Mucosa of descending colon (tissue), 3 donors: Measurements from ENCODE around the gene PDE6D. TPM values are rescaled to one million over a fixed set of nuclear protein-coding genes. Genes with fewer than 3 reads are reported as not detected.

Source experiments
- ATAC-seq: fragments of 200-7000 bp; cut with Tn5 transposase; one replicate; pipeline ENCODE4 v1.9.1; 2020; ENCODE audit warnings: mild to moderate bottlenecking, moderate library complexity
- DNase-seq, 3 donors: peaks; one replicate each; pipeline ENCODE4 v3.0.0-alpha.2; 2020
- H3K36me3 ChIP-seq: fragments of 200-600 bp; one replicate; pipeline ENCODE4 v1.8.0; 2021; ENCODE audit warnings: low read depth, mild to moderate bottlenecking
- H3K4me1 ChIP-seq: fragments of 200-600 bp; one replicate; pipeline ENCODE4 v1.8.0; 2021; ENCODE audit warnings: low read depth, mild to moderate bottlenecking
- H3K4me3 ChIP-seq: fragments of 200-600 bp; one replicate; pipeline ENCODE4 v1.8.0; 2021; ENCODE audit warnings: mild to moderate bottlenecking
- H3K9me3 ChIP-seq: fragments of 200-600 bp; one replicate; pipeline ENCODE4 v1.8.0; 2021; ENCODE audit warnings: mild to moderate bottlenecking
- intact Hi-C, 2 donors: fragments of 100-400 bp; cut with DNase I in 1 of 2; cut with micrococcal nuclease in 1 of 2; formaldehyde crosslinking; loops; one replicate each; pipeline versions ENCODE4 v1.11.0 to v1.11.1; 2022; cut with DNase I, micrococcal nuclease
- total RNA-seq, 3 donors: library from RNA; stranded (reverse); fragmentation: NEBNext Ultra II Directional in 2 of 3; extraction: Animal tissue kit (Norgen Biotek cat#: 25700) in 2 of 3; gene quantifications; one replicate each; pipeline versions ENCODE4 v1.2.1 to v1.2.4, GENCODE V29; 2021 to 2023
- TF ChIP-seq, protein P1 (sequence below): fragments of 200-600 bp; IDR thresholded peaks from one replicate; pipeline ENCODE4 v1.8.0; 2022; ENCODE audit warnings: antibody characterized with exemption, mild to moderate bottlenecking
- donor health status: DM: no; HTN: no; CAD: no; lungs with moderate emphysema.
- donor health status: DM: no; HTN: no; CAD: no.
- donor health status: DM: no; HTN: yes; CAD: no.

The PDE6D gene
- total RNA-seq, 3 donors from 2014 or later = 17.6 to 21.8 (median 18.6) TPM

DNA sequence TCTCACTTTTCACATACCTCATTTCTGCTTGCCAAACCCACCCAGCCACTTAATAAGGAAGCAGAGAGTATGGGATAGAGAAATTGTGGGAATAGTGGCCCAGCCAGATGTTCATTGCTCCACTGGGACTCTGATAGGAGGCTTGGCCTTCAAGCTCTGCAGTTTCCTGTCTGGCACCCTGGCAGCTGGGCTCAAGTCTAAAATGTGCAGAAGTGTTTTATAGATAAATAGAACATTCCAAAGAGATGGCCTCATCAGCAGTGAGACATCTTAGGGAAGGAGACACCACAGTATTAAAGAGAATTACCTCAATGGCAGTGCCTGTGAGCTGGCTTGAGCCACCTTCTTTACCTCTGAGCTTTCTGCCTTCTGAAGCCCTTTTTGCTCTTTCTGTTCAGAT lies 29.8 kb upstream of the PDE6D start:
- DNase-seq = no peak
- TF ChIP-seq, protein P1, sequence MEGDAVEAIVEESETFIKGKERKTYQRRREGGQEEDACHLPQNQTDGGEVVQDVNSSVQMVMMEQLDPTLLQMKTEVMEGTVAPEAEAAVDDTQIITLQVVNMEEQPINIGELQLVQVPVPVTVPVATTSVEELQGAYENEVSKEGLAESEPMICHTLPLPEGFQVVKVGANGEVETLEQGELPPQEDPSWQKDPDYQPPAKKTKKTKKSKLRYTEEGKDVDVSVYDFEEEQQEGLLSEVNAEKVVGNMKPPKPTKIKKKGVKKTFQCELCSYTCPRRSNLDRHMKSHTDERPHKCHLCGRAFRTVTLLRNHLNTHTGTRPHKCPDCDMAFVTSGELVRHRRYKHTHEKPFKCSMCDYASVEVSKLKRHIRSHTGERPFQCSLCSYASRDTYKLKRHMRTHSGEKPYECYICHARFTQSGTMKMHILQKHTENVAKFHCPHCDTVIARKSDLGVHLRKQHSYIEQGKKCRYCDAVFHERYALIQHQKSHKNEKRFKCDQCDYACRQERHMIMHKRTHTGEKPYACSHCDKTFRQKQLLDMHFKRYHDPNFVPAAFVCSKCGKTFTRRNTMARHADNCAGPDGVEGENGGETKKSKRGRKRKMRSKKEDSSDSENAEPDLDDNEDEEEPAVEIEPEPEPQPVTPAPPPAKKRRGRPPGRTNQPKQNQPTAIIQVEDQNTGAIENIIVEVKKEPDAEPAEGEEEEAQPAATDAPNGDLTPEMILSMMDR = no peak
- Histone ChIP-seq H3K4me3 (no peak overlapping the region), H3K9me3 (peaks cover 7% of the 10 kb centered on the region), H3K36me3 (peaks cover 5% of the 10 kb centered on the region), H3K4me1 (no peaks in the 10 kb centered on the region)
- no peak for ATAC-seq
- intact Hi-C loops = no loop called here

DNA sequence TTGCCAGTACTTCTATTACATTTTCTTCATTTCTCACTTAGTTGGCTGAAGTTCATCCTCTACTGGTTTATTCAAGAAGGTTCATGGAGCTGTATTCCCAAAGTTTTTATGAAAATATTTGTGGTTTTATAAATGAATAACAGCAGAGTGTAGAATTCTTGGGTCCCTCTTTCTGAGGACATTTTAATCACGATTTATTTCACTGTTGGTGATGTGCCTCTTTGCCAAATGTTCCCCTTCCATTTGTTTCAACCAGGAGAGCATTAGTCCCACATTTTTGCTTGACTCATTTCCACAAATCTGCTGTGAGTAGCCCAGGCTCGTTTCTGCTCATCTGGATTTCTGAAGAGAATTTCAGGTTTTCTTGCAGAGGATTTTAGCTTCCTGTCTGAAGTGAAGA lies 25.9 kb upstream of the PDE6D start:
- Histone ChIP-seq H3K9me3 (no peaks in the 10 kb centered on the region), H3K4me1 (no peaks in the 10 kb centered on the region), H3K36me3 (peaks cover 5% of the 10 kb centered on the region), H3K4me3 (no peak overlapping the region)
- DNase-seq (no peak), ATAC-seq (no peak)
- TF ChIP-seq, protein P1 = no peak
- intact Hi-C loops = no loop called here

DNA sequence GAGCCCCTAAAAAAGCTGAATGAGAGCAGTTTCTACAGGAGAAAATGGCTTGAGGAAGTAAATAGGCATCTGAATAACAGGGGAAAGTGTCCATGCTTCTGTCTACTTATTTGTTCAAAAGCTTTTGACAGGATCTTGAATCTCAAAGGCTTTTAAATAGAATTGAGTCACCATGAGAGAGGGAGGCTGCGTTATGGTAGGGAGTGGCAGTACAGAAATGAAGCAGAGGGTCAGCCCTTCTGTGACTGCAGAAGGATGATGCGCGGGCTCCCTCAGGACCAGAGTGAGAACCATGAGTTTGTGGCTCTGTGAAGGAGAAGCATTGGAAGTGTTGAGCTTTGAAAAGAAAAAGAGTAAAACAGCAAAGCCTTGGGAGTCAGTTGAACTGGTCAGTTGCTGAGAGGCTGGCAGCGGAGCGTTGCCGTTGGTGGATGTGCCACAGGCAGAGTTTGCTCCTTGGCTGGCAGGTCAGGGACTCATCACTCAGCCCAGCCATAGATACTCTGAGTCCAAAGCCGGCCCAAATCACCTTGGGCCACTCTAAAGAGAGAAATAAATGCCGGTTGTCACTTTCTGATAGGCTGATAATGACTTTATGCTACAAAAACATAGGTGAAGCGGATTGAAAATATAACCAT lies 22.5 kb upstream of the PDE6D start:
- H3K9me3 ChIP-seq = no peaks in the 10 kb centered on the region
- TF ChIP-seq, protein P1 = no peak
- H3K4me3 ChIP-seq = no peak overlapping the region
- ATAC-seq (no peak), DNase-seq (no peak)
- H3K36me3 ChIP-seq = no peaks in the 10 kb centered on the region
- intact Hi-C loops = no loop called here
- H3K4me1 ChIP-seq = peaks cover 4% of the 10 kb centered on the region

DNA sequence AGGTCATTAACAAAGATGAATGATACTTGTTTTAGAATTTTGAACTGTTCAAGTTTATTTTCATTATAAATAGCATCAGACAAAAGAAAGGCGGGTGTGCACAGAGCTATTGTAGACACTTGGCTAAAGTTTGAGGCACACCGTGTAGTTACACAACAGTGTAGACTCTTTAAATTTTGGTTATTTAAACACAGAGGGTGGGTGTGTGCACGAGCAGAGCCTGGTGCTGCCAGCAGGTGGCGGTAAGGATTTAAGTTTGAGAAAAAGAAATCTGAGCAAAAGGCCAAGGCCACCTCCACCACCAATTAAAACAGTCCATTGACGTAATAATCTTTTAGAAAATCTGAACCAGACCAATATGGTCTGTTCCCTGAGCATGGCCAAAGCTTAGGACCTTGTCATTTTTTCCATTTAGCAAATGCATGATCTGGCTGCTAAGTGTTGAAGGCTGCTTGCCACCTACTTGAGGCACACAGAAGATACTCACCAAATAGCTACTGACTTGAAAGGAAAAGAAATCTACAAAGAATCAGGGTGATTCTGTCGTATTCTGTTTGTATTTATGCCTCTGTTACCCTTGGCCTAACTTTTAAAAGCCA lies 19.5 kb upstream of the PDE6D start:
- ATAC-seq (peak; percentile 60), DNase-seq (peak in 2 of 3 donors; percentile 59 to 70)
- Histone ChIP-seq H3K4me1 (peaks cover 4% of the 10 kb centered on the region), H3K9me3 (no peaks in the 10 kb centered on the region), H3K4me3 (no peak overlapping the region), H3K36me3 (peaks cover 6% of the 10 kb centered on the region)
- TF ChIP-seq, protein P1 = peak; percentile 51
- intact Hi-C loops = no loop called here

DNA sequence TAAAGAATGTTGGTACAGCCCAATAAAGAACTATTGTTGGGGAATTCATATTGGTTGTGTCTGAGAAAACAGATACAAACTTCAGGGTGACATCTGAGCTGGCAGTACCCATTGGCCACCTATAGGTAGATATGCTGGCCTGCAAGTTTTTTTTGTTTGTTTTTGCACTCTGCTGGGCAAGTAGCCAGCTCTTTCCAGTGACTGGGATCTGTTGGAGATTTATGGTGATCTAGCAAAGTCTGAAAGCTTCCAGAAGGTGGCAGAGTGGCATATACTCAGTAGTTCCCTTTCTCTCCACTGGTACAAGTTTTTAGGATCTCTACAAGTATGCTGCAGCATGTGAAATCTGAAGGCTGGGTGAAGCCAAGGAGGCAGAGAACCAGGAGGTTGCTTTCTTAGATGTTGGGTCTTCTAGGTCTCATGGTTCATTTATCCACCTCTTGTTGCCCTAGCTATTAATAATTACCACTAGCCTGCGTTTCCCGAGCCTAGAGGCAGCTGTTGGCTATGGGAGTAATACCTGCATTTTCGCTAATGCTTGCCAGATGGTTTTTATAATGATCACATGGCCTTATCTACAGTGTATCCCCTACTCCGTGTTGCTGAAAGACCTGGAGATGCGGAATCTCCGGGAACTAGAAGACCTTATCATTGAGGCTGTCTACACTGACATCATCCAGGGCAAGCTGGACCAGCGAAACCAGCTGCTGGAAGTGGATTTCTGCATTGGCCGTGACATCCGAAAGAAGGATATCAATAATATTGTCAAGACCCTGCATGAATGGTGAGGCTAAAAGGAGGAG lies 14.6 kb upstream of the PDE6D start:
- TF ChIP-seq, protein P1 = peak; percentile 25
- intact Hi-C loops = no loop called here
- peaks cover 6% of the 10 kb centered on the region for H3K36me3 ChIP-seq

More for the DNA sequence above, 14.6 kb upstream of the PDE6D start:
- H3K4me1 ChIP-seq = peaks cover 4% of the 10 kb centered on the region
- H3K4me3 ChIP-seq = no peak overlapping the region
- H3K9me3 ChIP-seq = no peaks in the 10 kb centered on the region
- ATAC-seq (peak; percentile 96), DNase-seq (peak in 2 of 3 donors; percentile 46 to 94)
